ENCODE measurements around the gene PRAMEF9.
"Not testable (repeated sequence)": the region's sequence is repeated elsewhere in the genome, so short reads cannot be mapped to it uniquely, and the experiment has no call there.

Gene PRAMEF9

GRCh38 chr1:13171548-13171947 is at the start of gene PRAMEF9:
TSS of gene PRAMEF9 (plus strand) at chr1:13171848. CDS start at chr1:13175281, 3,433 bp downstream.
- not testable (repeated sequence) for DNase-seq (ENCODE audit: low read depth in 4 of 4, low spot score in 1 of 4)

GRCh38 chr1:13155909-13156308 is 15.7 kb upstream of the PRAMEF9 start, which contains the start of gene PRAMEF26:
TSS of gene PRAMEF26 (minus strand) at chr1:13156009. CDS start at chr1:13153095, 2,914 bp downstream.
- DNase-seq (ENCODE audit: low read depth in 4 of 4, low spot score in 1 of 4) = not testable (repeated sequence)

GRCh38 chr1:13165531-13165930 is 6.1 kb upstream of the PRAMEF9 start, which contains the start of gene HNRNPCL4:
TSS of gene HNRNPCL4 (minus strand) at chr1:13165631. CDS start at chr1:13165467, 164 bp downstream.
- DNase-seq (ENCODE audit: low read depth in 4 of 4, low spot score in 1 of 4) = not testable (repeated sequence)

DNA sequence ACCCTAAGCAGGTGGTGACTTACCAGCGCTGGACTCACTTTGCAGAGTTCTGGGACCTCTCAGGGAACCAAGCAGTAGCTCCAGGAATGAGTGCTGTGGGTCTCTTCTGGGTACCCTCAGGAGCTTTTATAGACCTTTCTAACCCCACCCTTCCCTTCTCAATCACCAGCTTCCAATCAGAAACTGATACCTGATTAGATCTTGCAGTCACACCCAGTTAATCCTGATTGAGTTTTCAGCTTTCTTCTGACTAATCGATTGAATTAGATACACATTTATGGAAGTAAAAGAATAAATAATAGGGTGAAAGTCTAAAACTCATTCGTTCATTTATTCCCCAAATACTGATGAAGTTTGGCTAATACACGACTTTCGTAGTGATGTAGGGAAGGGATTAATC is 29.7 kb downstream of the PRAMEF9 start, which contains the start of gene PRAMEF13:
Gene PRAMEF13, minus strand, starts transcription at position 101 of the 400 bp plus-strand sequence. CDS start 1,820 bp downstream, outside the sequence.
- not testable (repeated sequence) for DNase-seq (ENCODE audit: low read depth in 4 of 4, low spot score in 1 of 4)

DNA sequence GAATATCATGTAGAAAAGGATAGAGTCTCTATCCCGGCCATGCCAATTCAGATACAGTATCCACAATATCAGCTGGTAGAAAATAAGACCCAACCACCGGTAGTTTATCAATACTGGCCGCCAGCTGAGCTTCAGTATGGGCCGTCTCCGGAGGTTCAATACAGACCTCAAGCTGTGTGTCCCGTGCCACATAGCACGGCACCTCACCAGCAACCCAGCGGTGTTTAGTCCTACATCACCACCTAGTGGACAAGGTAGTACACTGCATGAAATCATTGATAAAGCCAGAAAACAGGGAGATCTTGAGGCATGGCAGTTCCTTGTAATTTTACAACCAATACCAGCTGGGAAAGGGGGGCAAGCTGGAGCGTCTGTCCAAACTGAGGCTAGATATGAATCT is 37.1 kb downstream of the PRAMEF9 start:
- not testable (repeated sequence) for DNase-seq (ENCODE audit: low read depth in 4 of 4, low spot score in 1 of 4)

- DNase-seq (ENCODE audit: low read depth in 4 of 4, low spot score in 1 of 4) = not testable (repeated sequence)
Observed at GRCh38 chr1:13216619-13217018, 45.0 kb downstream of the PRAMEF9 start.

DNA sequence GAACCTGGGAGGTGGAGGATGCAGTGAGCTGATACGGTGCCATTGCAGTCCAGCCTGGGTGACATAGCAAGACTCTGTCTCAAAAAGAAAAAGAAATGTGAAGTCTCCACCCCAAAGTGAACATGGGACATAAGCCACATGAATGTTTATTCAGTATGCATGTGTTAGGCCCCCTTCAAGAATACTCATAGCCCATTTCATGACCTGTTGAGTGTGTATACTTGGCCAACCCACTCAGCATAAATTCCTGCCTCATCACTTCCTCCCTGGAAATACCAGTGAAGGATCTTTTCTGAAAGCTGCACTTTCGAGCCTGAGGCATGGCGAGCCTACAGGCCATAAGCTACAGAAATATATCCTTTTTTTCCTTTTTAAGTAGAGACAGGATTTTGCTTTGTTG is 47.6 kb downstream of the PRAMEF9 start:
- not testable (repeated sequence) for DNase-seq (ENCODE audit: low read depth in 4 of 4, low spot score in 1 of 4)

GRCh38 chr1:13222788-13223187 is 51.1 kb downstream of the PRAMEF9 start:
- not testable (repeated sequence) for DNase-seq (ENCODE audit: low read depth in 4 of 4, low spot score in 1 of 4)

DNA sequence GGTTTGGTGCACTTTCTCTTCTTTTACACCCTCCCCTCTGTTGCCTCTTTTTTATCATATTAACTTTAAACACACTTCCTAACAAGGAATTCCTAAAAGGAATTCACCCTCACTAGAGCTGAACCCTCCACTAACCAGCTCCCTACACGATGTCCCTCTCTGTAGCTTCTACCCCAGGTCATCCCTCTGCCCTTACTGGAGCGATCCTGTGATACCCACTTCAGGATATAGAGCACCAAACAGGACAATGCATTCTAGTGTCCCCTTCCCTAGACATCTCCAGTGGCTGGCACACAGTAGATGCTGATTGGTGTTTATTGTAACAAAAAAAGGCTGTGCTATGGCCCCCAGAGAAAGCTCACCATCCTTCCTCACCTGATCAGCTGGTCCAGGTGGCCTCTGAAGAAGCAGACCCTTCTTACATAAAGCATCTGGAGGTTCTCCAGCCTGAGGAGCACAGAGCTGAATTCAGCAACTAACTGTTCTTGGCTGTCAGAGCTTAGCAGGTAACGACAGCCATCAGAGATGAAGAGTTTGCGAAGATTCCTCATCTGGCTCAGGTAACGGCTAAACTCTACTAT is 52.9 kb downstream of the PRAMEF9 start:
- no peak for DNase-seq (ENCODE audit: low read depth in 4 of 4, low spot score in 1 of 4)

GRCh38 chr1:13225675-13226204 is 54.1 kb downstream of the PRAMEF9 start, which contains the start of gene PRAMEF18:
TSS of gene PRAMEF18 (minus strand) at chr1:13226154. CDS start at chr1:13226106, 48 bp downstream.
- DNase-seq (ENCODE audit: low read depth in 4 of 4, low spot score in 1 of 4) = not testable (repeated sequence)

DNA sequence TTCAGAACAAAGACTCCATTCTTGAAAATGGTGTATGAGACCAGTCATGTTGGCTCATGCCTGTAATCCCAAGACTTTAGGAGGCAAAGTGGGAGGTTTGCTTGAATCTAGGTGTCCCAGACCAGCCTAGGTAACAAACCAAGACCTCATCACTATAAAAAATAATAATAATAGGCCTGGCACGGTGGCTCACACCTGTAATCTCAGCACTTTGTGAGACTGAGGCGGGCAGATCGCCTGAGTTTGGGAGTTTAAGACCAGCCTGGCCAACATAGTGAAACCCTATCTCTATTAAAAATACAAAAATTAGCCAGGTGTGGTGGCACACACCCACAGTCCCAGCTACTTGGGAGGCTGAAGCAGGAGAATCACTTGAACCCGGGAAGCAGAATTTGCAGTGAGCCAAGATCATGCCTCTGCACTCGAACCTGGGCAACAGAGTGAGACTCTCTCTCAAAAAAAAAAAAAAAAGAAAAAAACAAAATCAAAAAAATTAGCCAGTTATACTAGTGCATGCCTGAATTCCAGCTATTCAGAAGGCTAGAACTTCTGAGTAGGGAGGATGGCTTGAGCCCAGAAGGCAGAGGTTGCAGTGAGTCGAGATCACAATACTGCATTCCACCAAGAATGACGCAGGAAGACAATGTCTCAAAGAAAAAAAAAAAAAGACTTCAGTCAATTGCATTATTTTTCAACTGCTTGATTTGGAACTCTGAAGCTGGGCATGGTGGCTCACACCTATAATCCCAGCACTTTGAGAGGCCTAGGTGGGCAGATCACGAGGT is 55.8 kb downstream of the PRAMEF9 start:
- DNase-seq (ENCODE audit: low read depth in 4 of 4, low spot score in 1 of 4) = not testable (repeated sequence)

DNA sequence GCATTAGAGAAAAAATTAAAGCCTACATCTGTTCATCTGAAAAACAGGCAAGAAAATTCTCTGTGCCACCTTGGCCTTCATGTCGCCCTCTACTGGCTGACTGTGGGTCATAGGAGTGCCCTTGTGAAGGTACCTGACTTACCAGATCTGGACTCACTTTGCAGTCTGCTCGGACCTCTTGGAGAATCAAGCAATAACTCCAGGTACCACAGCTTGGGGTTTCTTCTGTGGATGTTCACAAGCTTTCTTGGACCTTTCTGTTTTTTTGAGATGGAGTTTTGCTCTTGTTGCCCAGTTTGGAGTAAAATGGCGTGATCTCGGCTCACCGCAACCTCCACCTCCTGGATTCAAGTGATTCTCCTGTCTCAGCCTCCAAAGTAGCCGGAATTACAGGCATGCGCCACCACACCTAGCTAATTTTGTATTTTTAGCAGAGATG is 56.7 kb downstream of the PRAMEF9 start:
- peak in 2 of 4 experiments; percentile 14 to 40 for DNase-seq (ENCODE audit: low read depth in 4 of 4, low spot score in 1 of 4)

All from stimulated activated CD4-positive, alpha-beta T cell treated with anti-CD3 and anti-CD28 coated beads, Interleukin-1b, Interleukin-23, amount 100 ng/mL, for 24 hours (primary cell).